H9 (cell line): ENCODE data around the gene HSPA2. TPM values are rescaled to one million over a fixed set of nuclear protein-coding genes. Genes with fewer than 3 reads are reported as not detected.

ENCODE experiments used
- DNase-seq: peaks from one replicate; pipeline ENCODE4 v3.0.0-alpha.2; 2017
- H2AFZ ChIP-seq: one replicate; pipeline ENCODE4 v1.6.1; 2013; ENCODE audit warnings: mild to moderate bottlenecking, low read length, control low read depth, moderate library complexity
- H2AK5ac ChIP-seq: 2 replicates; pipeline ENCODE4 v1.6.1; 2013; ENCODE audit warnings: low read length, control low read depth, mixed read lengths; ENCODE audit not compliant: insufficient read length
- H2BK120ac ChIP-seq: one replicate; pipeline ENCODE4 v1.6.1; 2013; ENCODE audit warnings: low read depth, mild to moderate bottlenecking, low read length, control low read depth, inconsistent platforms; ENCODE audit not compliant: poor library complexity, severe bottlenecking
- H2BK12ac ChIP-seq: 2 replicates; pipeline ENCODE4 v1.6.1; 2013; ENCODE audit warnings: low read length, control low read depth, mixed read lengths, low read depth; ENCODE audit not compliant: insufficient read length
- H2BK15ac ChIP-seq: 2 replicates; pipeline ENCODE4 v1.6.1; 2013; ENCODE audit warnings: low read depth, low read length, control low read depth
- H2BK20ac ChIP-seq: one replicate; pipeline ENCODE4 v1.6.1; 2013; ENCODE audit warnings: low read depth, mild to moderate bottlenecking, low read length, control low read depth, inconsistent platforms; ENCODE audit not compliant: poor library complexity, severe bottlenecking
- H2BK5ac ChIP-seq: 2 replicates; pipeline ENCODE4 v1.6.1; 2013; ENCODE audit warnings: low read length, control low read depth, mixed read lengths; ENCODE audit not compliant: insufficient read length
- H3K14ac ChIP-seq: 2 replicates; pipeline ENCODE4 v1.6.1; 2013; ENCODE audit warnings: low read length, control low read depth; ENCODE audit not compliant: insufficient read depth
- H3K18ac ChIP-seq: 2 replicates; pipeline ENCODE4 v1.6.1; 2013; ENCODE audit warnings: low read depth, mild to moderate bottlenecking, mixed read lengths, low read length, control low read depth; ENCODE audit not compliant: insufficient read length
- H3K23ac ChIP-seq: 2 replicates; pipeline ENCODE4 v1.6.1; 2013; ENCODE audit warnings: low read length, control low read depth, mixed read lengths, low read depth; ENCODE audit not compliant: insufficient read length
- H3K23me2 ChIP-seq: 2 replicates; pipeline ENCODE4 v1.6.1; 2013; ENCODE audit warnings: low read depth, mild to moderate bottlenecking, mixed read lengths, low read length, control low read depth; ENCODE audit not compliant: insufficient read length, poor library complexity, severe bottlenecking
- H3K27ac ChIP-seq: 2 replicates; pipeline ENCODE4 v1.5.1; 2013; ENCODE audit warnings: low read length, control low read depth, mixed read lengths, low read depth; ENCODE audit not compliant: insufficient read length
- H3K27me3 ChIP-seq: 2 replicates; pipeline ENCODE4 v1.6.1; 2013; ENCODE audit warnings: low read length, control low read depth, inconsistent platforms; ENCODE audit not compliant: insufficient read depth
- H3K4ac ChIP-seq: 2 replicates; pipeline ENCODE4 v1.6.1; 2013; ENCODE audit warnings: low read depth, mild to moderate bottlenecking, control low read depth, inconsistent platforms, low read length, moderate library complexity
- H3K4me1 ChIP-seq: 2 replicates; pipeline ENCODE4 v1.6.1; 2013; ENCODE audit warnings: low read length, control low read depth, inconsistent platforms; ENCODE audit not compliant: insufficient read depth
- H3K4me2 ChIP-seq: 2 replicates; pipeline ENCODE4 v1.6.1; 2013; ENCODE audit warnings: low read length, control low read depth, mixed read lengths; ENCODE audit not compliant: insufficient read length, insufficient read depth
- H3K56ac ChIP-seq: 2 replicates; pipeline ENCODE4 v1.6.1; 2013; ENCODE audit warnings: low read depth, mild to moderate bottlenecking, mixed read lengths, low read length, control low read depth; ENCODE audit not compliant: insufficient read length
- H3K79me1 ChIP-seq: 2 replicates; pipeline ENCODE4 v1.6.1; 2013; ENCODE audit warnings: low read depth, mild to moderate bottlenecking, moderate library complexity, low read length, control low read depth, inconsistent platforms; ENCODE audit not compliant: insufficient read depth, poor library complexity, severe bottlenecking
- H3K79me2 ChIP-seq: 2 replicates; pipeline ENCODE4 v1.6.1; 2013; ENCODE audit warnings: low read length, control low read depth, inconsistent platforms; ENCODE audit not compliant: insufficient read depth
- H3K9ac ChIP-seq: 2 replicates; pipeline ENCODE4 v1.6.1; 2013; ENCODE audit warnings: low read length, control low read depth, mixed read lengths; ENCODE audit not compliant: insufficient read length; ENCODE audit errors: extremely low read depth
- H3K9me3 ChIP-seq: one replicate; pipeline ENCODE4 v1.6.1; 2013; ENCODE audit warnings: low read depth, low read length, inconsistent platforms; ENCODE audit not compliant: control insufficient read depth
- H3T11ph ChIP-seq: one replicate; pipeline ENCODE4 v1.6.1; 2013; ENCODE audit warnings: mild to moderate bottlenecking, low read length, control low read depth, inconsistent platforms
- H4K20me1 ChIP-seq: one replicate; pipeline ENCODE4 v1.6.1; 2013; ENCODE audit not compliant: control insufficient read depth, insufficient read length, insufficient read depth
- H4K5ac ChIP-seq: 2 replicates; pipeline ENCODE4 v1.6.1; 2013; ENCODE audit warnings: low read depth, mild to moderate bottlenecking, mixed read lengths, low read length, control low read depth; ENCODE audit not compliant: insufficient read length
- H4K8ac ChIP-seq: replicated peaks from 2 replicates; pipeline ENCODE4 v1.6.1; 2013; ENCODE audit warnings: low read length, control low read depth, mixed read lengths, low read depth; ENCODE audit not compliant: insufficient read length
- H4K91ac ChIP-seq: 2 replicates; pipeline ENCODE4 v1.6.1; 2013; ENCODE audit warnings: low read depth, mild to moderate bottlenecking, moderate library complexity, mixed read lengths, low read length, control low read depth; ENCODE audit not compliant: insufficient read length
- H3K27ac Mint-ChIP-seq, 3 experiments: 2 replicates in 2 of 3; 3 replicates in 1 of 3; pipeline ENCODE4 v1.8.0; 2020 to 2021; ENCODE audit warnings: mixed read lengths in 3 of 3, mild to moderate bottlenecking in 1 of 3, moderate library complexity in 1 of 3
- H3K27me3 Mint-ChIP-seq: 2 replicates; pipeline ENCODE4 v1.8.0; 2021; ENCODE audit warnings: low read depth, mild to moderate bottlenecking, moderate library complexity, mixed read lengths
- H3K36me3 Mint-ChIP-seq, 3 experiments: 2 replicates in 2 of 3; 3 replicates in 1 of 3; pipeline ENCODE4 v1.8.0; 2020 to 2021; ENCODE audit warnings: low read depth in 3 of 3, mixed read lengths in 3 of 3; ENCODE audit not compliant: insufficient read depth in 1 of 3
- H3K4me1 Mint-ChIP-seq, 2 experiments: 2 replicates each; pipeline ENCODE4 v1.8.0; 2020; ENCODE audit warnings: mixed read lengths in 2 of 2
- H3K4me3 Mint-ChIP-seq, 2 experiments: 2 replicates in 1 of 2; 3 replicates in 1 of 2; pipeline ENCODE4 v1.8.0; 2020 to 2021; ENCODE audit warnings: mild to moderate bottlenecking in 2 of 2, mixed read lengths in 2 of 2, moderate library complexity in 1 of 2
- H3K9me3 Mint-ChIP-seq, 2 experiments: 2 replicates in 1 of 2; 3 replicates in 1 of 2; pipeline ENCODE4 v1.8.0; 2020; ENCODE audit warnings: mild to moderate bottlenecking in 2 of 2, mixed read lengths in 2 of 2, moderate library complexity in 1 of 2
- CTCF ChIP-seq: fragments of 200-600 bp; sonication (generic); conservative IDR thresholded peaks from 3 replicates; pipeline ENCODE4 v1.8.0; 2021; ENCODE audit warnings: antibody characterized with exemption, mild to moderate bottlenecking
- total RNA-seq: library from RNA; stranded (reverse); gene quantifications from 2 replicates; pipeline ENCODE4 v1.2.1, GENCODE V29; 2021

HSPA2 gene
- total RNA-seq, 1 experiment from 2014 or later, result 25.8 TPM

GRCh38 chr14:64496764-64497163, 43.8 kb upstream of the HSPA2 start:
- H3K27me3 Mint-ChIP-seq, result no peaks in the 10 kb centered on the region
- Histone ChIP-seq H3K23me2 (no peaks in the 10 kb centered on the region), H3K27me3 (no peaks in the 10 kb centered on the region), H3T11ph (no peak overlapping the region), H2BK20ac (no peak overlapping the region), H2AFZ (no peak overlapping the region), H2BK12ac (no peak overlapping the region), H3K9me3 (no peaks in the 10 kb centered on the region), H3K79me1 (peaks cover 6% of the 10 kb centered on the region), H4K20me1 (no peaks in the 10 kb centered on the region), H3K23ac (no peak overlapping the region), H4K5ac (no peak overlapping the region), H2BK5ac (no peak overlapping the region), H3K18ac (no peak overlapping the region), H3K4me1 (no peaks in the 10 kb centered on the region), H4K91ac (no peak overlapping the region), H3K56ac (no peak overlapping the region), H3K9ac (no peak overlapping the region), H4K8ac (no peak overlapping the region), H2AK5ac (no peak overlapping the region), H3K4ac (no peak overlapping the region), H2BK120ac (no peak overlapping the region), H3K14ac (no peak overlapping the region), H3K27ac (no peak overlapping the region), H3K4me2 (no peak overlapping the region), H2BK15ac (no peak overlapping the region), H3K79me2 (no peaks in the 10 kb centered on the region)
- H3K27ac Mint-ChIP-seq, result no peak overlapping the region
- H3K4me3 Mint-ChIP-seq, result no peak overlapping the region
- no peak for DNase-seq
- H3K9me3 Mint-ChIP-seq, result no peaks in the 10 kb centered on the region
- H3K36me3 Mint-ChIP-seq, result peaks cover 4 to 15% (median 14%) of the 10 kb centered on the region in 3 experiments; a peak in 5 of 7 replicates
- H3K4me1 Mint-ChIP-seq, result peaks cover 6% of the 10 kb centered on the region in 2 experiments
- TF ChIP-seq CTCF, result no peak
